ENCODE data around the gene BEND2.

DNA sequence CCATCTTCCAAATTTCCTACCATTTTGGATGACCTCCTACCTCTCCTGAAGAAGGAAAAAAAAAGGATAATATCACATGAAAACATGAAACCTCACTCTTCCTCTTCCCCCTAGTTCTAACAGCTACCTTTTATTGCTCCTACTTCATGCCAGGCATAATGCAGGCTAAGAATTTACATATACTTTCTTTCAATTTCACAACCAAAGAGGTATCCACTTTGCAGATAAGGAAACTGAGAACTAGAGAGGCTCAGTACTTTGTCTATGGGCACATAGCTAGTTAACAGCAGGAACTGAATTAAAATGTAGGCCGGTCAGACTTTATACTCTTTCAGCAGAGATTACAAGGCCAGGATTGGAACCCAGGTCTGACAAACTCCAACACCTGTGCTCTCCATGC, 34.4 kb upstream of the BEND2 start:
- TF ChIP-seq, protein P1, sequence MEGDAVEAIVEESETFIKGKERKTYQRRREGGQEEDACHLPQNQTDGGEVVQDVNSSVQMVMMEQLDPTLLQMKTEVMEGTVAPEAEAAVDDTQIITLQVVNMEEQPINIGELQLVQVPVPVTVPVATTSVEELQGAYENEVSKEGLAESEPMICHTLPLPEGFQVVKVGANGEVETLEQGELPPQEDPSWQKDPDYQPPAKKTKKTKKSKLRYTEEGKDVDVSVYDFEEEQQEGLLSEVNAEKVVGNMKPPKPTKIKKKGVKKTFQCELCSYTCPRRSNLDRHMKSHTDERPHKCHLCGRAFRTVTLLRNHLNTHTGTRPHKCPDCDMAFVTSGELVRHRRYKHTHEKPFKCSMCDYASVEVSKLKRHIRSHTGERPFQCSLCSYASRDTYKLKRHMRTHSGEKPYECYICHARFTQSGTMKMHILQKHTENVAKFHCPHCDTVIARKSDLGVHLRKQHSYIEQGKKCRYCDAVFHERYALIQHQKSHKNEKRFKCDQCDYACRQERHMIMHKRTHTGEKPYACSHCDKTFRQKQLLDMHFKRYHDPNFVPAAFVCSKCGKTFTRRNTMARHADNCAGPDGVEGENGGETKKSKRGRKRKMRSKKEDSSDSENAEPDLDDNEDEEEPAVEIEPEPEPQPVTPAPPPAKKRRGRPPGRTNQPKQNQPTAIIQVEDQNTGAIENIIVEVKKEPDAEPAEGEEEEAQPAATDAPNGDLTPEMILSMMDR (IDR thresholded peaks at IDR 0.05), result no peak
- no peak for TF ChIP-seq POLR2A (IDR thresholded peaks at IDR 0.05; ENCODE audit: low read depth)

Measured in esophagus muscularis mucosa (tissue), 3 donors.